ENCODE data around the gene TTC28.

DNA sequence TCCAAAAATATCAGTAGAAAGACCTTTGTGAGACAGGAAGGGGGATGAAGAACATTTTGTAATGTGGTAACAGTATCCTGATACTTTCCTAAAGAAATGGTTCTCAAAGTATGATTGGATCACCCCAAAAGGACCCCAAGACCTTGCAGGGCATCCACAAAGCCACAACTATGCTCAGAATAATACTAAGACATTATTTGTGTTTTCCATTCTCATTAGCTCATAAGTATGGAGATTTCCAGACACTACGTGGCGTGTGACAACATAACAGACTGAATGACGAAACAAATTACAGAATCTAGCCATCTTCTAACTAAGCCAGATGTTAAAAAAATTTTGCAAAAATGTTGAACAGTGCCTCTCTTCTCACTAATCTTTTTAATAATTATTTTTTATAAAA lies 37.0 kb upstream of the TTC28 start:
- no peak for TF ChIP-seq CTCF (IDR thresholded peaks at IDR 0.05)
- no peak for TF ChIP-seq POLR2A (IDR thresholded peaks at IDR 0.05)

Data from lower leg skin (tissue), 3 donors.